HG02798 (cell line): ENCODE data around the gene EHMT1.

Source experiments
- ATAC-seq: cut with Tn5 transposase; IDR thresholded peaks from one replicate; pipeline ENCODE4 v1.9.1; 2021; ENCODE audit warnings: mild to moderate bottlenecking; ENCODE audit not compliant: unreplicated experiment, poor library complexity

EHMT1 gene

GRCh38 chr9:137728444-137729311, 109.9 kb downstream of the EHMT1 start:
- ATAC-seq: no peak

DNA sequence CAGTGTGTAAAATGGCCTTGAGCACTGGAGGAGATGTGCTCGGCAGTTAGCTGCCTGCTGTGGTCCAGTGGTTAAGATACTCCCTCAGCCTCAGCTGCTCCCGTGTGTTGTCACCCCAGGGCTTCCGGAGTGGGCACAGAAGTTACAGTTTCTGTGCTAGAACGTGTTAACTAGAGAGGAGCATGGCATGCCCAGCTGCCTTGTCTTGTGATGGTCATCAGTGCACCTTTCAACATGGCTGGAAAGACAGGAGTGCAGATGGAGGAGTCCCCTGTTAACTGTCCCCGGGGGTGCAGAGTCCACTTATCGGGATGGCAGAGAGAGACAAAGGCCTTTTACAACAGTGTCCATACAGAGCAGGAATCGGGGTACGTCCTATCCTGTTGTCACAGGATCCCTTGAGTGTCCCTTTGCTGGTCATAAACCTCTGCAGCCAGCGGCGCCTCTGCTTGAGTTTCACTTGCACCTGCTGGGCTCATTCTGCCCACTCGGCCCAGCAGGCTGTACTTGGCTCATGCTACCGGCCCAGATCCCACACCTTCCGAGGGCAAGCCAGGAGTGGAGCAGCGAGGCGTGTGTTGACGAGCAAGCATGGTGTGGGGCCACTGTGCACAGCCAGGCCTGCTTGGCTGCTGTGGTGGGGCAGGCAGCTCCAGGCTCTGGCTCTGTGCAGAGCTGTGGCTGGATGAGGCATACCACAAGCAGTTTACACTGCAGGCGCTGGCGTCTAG, 112.6 kb downstream of the EHMT1 start:
- no peak for ATAC-seq

- ATAC-seq: no peak
These were observed 113.4 kb downstream of the EHMT1 start for GRCh38 chr9:137731947-137732813.

- ATAC-seq: no peak
These were observed 114.6 kb downstream of the EHMT1 start for GRCh38 chr9:137733429-137733828.

- no peak for ATAC-seq
These were observed 115.4 kb downstream of the EHMT1 start for GRCh38 chr9:137734181-137734580.

DNA sequence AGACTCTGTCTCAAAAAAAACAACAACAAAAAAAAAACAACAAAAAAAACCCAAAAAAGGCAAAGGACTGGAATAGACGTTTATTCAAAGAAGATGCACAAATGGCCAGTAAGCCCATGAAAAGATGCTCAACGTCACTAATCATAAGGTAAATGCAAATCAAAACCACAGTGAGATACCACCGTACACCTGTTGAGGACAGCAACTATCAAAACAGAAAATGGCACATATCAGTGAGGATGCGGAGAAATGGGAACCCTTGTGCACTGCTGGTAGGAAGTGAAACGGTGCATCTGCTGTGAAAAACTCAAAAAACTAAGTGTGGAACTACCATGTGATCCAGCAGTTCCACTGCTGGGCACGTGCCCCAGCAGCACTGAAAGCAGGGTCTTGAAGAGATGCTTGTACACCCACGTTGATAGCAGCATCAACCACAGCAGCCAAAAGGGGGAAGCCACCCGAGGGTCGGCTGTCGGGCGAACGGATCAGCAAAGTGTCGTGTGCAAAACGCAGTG, 119.4 kb downstream of the EHMT1 start:
- ATAC-seq: peak; percentile 89

- no peak for ATAC-seq
These were observed 119.9 kb downstream of the EHMT1 start for GRCh38 chr9:137738703-137739102.

GRCh38 chr9:137739371-137740309, 120.8 kb downstream of the EHMT1 start:
- ATAC-seq: no peak

- no peak for ATAC-seq
These were observed 121.5 kb downstream of the EHMT1 start for GRCh38 chr9:137740312-137740711.

GRCh38 chr9:137741330-137741729, 122.5 kb downstream of the EHMT1 start:
- ATAC-seq: no peak

DNA sequence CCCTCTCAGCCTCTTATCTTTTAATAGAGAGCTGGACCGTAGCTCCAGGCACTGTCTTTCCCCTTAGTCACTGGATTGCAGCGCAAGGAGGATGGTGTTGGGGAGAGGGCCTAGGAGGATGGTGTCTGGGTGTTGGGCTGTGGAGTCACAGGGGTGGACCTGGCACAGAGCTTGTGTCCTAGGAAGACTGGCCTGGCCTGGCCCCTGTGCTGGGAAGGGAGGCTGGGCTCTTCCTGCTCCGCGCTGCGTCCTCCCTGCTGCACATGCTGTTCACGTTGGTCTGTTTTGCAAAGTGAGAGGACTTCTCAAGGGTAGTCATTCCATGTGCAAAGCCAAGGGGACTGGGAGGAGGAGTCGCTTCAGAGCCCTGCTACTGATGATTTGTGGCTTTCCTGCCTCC, 123.9 kb downstream of the EHMT1 start:
- ATAC-seq: no peak

DNA sequence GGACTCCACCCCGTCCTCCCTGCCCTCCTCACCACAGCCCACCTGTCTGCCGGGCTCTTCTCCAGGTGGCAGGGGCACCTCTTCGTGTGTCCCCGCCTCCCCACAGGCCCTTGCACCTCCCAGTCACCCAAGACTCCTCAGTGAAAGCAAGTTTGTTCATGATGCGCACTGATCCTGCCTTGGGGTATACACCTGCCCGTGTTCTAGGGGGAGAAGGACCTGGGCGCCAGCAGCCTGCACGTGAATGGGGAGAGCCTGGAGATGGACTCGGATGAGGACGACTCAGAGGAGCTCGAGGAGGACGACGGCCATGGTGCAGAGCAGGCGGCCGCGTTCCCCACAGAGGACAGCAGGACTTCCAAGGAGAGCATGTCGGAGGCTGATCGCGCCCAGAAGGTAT, 124.9 kb downstream of the EHMT1 start:
- ATAC-seq: no peak

DNA sequence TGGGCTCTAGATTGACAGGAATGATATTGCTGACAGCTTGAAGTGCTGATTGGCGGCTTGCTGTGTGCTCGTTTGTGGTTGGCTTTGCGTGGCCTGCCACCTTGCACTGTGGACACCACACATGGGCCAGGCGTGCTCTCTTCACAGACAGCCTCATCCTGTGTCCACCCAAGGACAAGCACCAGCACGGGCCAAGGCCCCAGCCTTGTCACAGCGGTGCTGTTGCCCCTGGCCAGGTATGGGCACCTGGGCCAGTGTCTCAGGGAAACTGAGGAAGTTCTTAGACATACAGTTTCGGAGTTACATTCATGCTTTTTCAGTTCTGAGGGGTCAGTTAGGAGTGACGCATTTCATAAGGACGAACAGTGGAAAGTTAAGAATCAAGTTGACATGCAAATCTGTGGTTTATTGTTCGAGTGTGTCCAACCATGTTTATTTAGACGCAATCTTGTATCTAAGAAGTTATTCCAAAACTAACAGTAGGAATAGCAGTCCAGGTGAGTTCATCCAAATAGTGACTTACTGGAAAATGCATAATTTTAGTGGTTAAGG, 125.9 kb downstream of the EHMT1 start:
- ATAC-seq: peak; percentile 45

GRCh38 chr9:137745541-137745991, 126.8 kb downstream of the EHMT1 start:
- peak; percentile 68 for ATAC-seq

DNA sequence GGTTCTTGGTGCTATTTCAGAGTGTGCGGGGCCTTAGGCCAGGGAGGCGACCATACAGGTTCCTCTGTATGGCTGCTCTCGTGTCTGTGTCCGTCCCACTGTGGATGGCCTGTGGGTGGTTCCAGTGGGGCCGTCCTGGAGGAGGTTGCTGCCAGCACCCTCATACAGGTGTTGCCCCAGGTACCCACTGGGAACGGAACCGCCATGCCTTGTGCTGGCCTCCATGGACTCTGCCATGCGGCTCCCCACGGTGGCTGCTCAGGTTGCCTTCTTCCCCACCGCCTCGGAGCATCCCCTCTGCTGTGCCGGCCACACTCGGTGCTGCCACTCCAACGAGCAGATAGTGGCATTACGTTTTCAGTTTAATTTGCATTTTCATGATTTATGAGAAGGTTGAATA, 129.5 kb downstream of the EHMT1 start:
- ATAC-seq: no peak

DNA sequence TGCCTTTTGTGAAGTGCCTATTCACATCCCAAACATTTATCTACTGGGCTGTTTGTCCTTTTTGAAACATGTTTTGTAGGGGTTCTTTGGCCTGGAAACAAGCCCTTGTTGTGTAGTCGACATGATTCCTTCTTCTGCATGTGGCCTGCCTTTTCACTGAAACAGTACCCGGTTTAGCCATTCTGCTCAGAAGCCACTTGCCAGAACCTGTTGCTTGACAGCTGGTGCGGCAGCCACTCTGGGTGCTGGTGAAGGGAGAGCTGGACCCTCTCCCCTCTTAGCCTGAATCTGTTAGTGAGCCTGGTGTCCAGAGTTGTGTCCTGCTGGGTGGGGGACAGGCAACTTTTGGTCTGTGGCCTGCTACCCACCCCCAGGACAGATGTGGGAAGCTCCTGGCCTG, 129.9 kb downstream of the EHMT1 start:
- ATAC-seq: no peak

- ATAC-seq: no peak
These were observed 130.7 kb downstream of the EHMT1 start for GRCh38 chr9:137749511-137749910.

GRCh38 chr9:137750007-137750406, 131.2 kb downstream of the EHMT1 start:
- no peak for ATAC-seq

DNA sequence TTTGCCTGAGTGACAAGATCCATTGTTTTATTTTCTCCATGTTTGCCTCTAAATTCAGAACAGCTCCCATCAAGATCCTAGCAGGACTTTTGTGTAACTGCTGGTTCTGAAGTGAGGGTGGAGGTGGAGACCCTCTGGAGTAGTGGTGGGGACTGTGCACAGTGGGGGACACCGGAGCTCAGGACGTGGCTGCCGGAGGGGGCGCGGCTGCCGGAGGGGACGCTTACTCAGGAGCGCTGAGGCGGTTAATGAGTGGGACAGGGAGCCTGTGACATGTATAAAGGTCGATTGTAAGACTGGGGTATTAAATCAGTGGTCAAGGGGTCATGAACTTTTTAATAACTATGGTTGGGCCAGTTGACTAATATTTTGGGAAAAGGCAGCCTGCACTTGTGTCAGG, 131.8 kb downstream of the EHMT1 start:
- no peak for ATAC-seq
